ENCODE results near the gene PARVA.
"Not testable (repeated sequence)": the region's sequence is repeated elsewhere in the genome, so short reads cannot be mapped to it uniquely, and the experiment has no call there.

Gene PARVA

GRCh38 chr11:12377106-12377823, at the start of gene PARVA:
TSS of gene PARVA (plus strand) at chr11:12377571. CDS start at chr11:12377648, 77 bp downstream.
- in situ Hi-C loops (cut with HindIII; ENCODE audit: low sequenced_read_pairs): loop anchor here (5.0 kb wide), 1 partner anchor 75 kb away; no protein-coding TSS in a partner anchor

- in situ Hi-C loops (cut with HindIII; ENCODE audit: low sequenced_read_pairs): no loop called here
Measured at GRCh38 chr11:12329169-12329568, 48.2 kb upstream of the PARVA start.

GRCh38 chr11:12329797-12330196, 47.6 kb upstream of the PARVA start:
- in situ Hi-C loops (cut with HindIII; ENCODE audit: low sequenced_read_pairs): no loop called here

GRCh38 chr11:12330485-12331231, 46.7 kb upstream of the PARVA start:
- in situ Hi-C loops (cut with HindIII; ENCODE audit: low sequenced_read_pairs): no loop called here

- in situ Hi-C loops (cut with HindIII; ENCODE audit: low sequenced_read_pairs): no loop called here
Measured at GRCh38 chr11:12331239-12331874, 46.0 kb upstream of the PARVA start.

GRCh38 chr11:12343526-12343925, 33.8 kb upstream of the PARVA start:
- in situ Hi-C loops (cut with HindIII; ENCODE audit: low sequenced_read_pairs): no loop called here

- in situ Hi-C loops (cut with HindIII; ENCODE audit: low sequenced_read_pairs): no loop called here
Measured at GRCh38 chr11:12353534-12353933, 23.8 kb upstream of the PARVA start.

- in situ Hi-C loops (cut with HindIII; ENCODE audit: low sequenced_read_pairs): no loop called here
Measured at GRCh38 chr11:12354750-12355545, 22.4 kb upstream of the PARVA start.

- in situ Hi-C loops (cut with HindIII; ENCODE audit: low sequenced_read_pairs): no loop called here
Measured at GRCh38 chr11:12356944-12357655, 20.3 kb upstream of the PARVA start.

GRCh38 chr11:12357697-12358096, 19.7 kb upstream of the PARVA start:
- in situ Hi-C loops (cut with HindIII; ENCODE audit: low sequenced_read_pairs): not testable (repeated sequence)

- in situ Hi-C loops (cut with HindIII; ENCODE audit: low sequenced_read_pairs): no loop called here
Measured at GRCh38 chr11:12358302-12359188, 18.8 kb upstream of the PARVA start.

- in situ Hi-C loops (cut with HindIII; ENCODE audit: low sequenced_read_pairs): loop anchor here (10.0 kb wide), 1 partner anchor 535 kb away; no protein-coding TSS in a partner anchor
Measured at GRCh38 chr11:12359761-12360160, 17.6 kb upstream of the PARVA start.

GRCh38 chr11:12361682-12362081, 15.7 kb upstream of the PARVA start:
- in situ Hi-C loops (cut with HindIII; ENCODE audit: low sequenced_read_pairs): loop anchor here (10.0 kb wide), 1 partner anchor 533 kb away; no protein-coding TSS in a partner anchor

GRCh38 chr11:12362857-12363256, 14.5 kb upstream of the PARVA start:
- in situ Hi-C loops (cut with HindIII; ENCODE audit: low sequenced_read_pairs): loop anchor here (10.0 kb wide), 1 partner anchor 532 kb away; no protein-coding TSS in a partner anchor

GRCh38 chr11:12363373-12363772, 14.0 kb upstream of the PARVA start:
- in situ Hi-C loops (cut with HindIII; ENCODE audit: low sequenced_read_pairs): loop anchor here (10.0 kb wide), 1 partner anchor 531 kb away; no protein-coding TSS in a partner anchor

- in situ Hi-C loops (cut with HindIII; ENCODE audit: low sequenced_read_pairs): loop anchor here (10.0 kb wide), 1 partner anchor 529 kb away; no protein-coding TSS in a partner anchor
Measured at GRCh38 chr11:12365965-12366575, 11.3 kb upstream of the PARVA start.

- in situ Hi-C loops (cut with HindIII; ENCODE audit: low sequenced_read_pairs): loop anchor here (10.0 kb wide), 1 partner anchor 528 kb away; no protein-coding TSS in a partner anchor
Measured at GRCh38 chr11:12367057-12367456, 10.3 kb upstream of the PARVA start.

- in situ Hi-C loops (cut with HindIII; ENCODE audit: low sequenced_read_pairs): no loop called here
Measured at GRCh38 chr11:12372111-12372510, 5.3 kb upstream of the PARVA start.

Measured in endothelial cell of hepatic sinusoid (primary cell).